ENCODE data around the gene CMSS1. TPM values are rescaled to one million over a fixed set of nuclear protein-coding genes. Genes with fewer than 3 reads are reported as not detected.

Gene CMSS1
- total RNA-seq, 1 experiment from 2014 or later: 86.3 TPM

DNA sequence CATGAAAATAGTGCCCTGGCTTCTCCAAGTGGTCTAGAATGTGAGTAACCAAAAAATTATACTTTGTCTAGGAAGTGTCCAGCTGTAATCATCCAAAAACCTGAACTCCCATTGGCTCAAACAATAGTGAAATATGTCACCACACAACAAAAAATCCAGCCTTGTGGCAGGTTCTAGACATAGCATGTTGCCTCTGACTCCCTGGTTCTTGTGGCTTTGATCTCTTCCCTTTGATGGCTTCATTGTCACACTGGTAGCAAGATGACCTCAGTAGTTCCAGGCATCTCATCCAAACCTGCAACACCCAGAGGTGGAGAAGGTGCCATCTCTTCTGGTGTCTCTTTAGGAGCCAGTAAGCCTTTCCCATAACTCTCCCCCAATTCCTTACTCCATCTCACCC, 74.7 kb downstream of the CMSS1 start:
- no peak overlapping the region for H3K27ac ChIP-seq (ENCODE audit: low read length)
- POLR2A ChIA-PET: no interaction called here
- H3K36me3 ChIP-seq (ENCODE audit: control insufficient read depth, insufficient read depth, low read length): no peaks in the 10 kb centered on the region
- in situ Hi-C loops (cut with HindIII; ENCODE audit: low pct_unique_long_range_greater_than_20kb, low sequenced_read_pairs): no loop called here
- H3K4me1 ChIP-seq (ENCODE audit: control insufficient read depth, insufficient read depth, low read length): peaks cover 10% of the 10 kb centered on the region
- TF ChIP-seq, protein P1, sequence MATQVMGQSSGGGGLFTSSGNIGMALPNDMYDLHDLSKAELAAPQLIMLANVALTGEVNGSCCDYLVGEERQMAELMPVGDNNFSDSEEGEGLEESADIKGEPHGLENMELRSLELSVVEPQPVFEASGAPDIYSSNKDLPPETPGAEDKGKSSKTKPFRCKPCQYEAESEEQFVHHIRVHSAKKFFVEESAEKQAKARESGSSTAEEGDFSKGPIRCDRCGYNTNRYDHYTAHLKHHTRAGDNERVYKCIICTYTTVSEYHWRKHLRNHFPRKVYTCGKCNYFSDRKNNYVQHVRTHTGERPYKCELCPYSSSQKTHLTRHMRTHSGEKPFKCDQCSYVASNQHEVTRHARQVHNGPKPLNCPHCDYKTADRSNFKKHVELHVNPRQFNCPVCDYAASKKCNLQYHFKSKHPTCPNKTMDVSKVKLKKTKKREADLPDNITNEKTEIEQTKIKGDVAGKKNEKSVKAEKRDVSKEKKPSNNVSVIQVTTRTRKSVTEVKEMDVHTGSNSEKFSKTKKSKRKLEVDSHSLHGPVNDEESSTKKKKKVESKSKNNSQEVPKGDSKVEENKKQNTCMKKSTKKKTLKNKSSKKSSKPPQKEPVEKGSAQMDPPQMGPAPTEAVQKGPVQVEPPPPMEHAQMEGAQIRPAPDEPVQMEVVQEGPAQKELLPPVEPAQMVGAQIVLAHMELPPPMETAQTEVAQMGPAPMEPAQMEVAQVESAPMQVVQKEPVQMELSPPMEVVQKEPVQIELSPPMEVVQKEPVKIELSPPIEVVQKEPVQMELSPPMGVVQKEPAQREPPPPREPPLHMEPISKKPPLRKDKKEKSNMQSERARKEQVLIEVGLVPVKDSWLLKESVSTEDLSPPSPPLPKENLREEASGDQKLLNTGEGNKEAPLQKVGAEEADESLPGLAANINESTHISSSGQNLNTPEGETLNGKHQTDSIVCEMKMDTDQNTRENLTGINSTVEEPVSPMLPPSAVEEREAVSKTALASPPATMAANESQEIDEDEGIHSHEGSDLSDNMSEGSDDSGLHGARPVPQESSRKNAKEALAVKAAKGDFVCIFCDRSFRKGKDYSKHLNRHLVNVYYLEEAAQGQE (IDR thresholded peaks at IDR 0.05; ENCODE audit: insufficient read depth in 1 of 2, low read depth in 2 of 2, low read length in 1 of 2): no peak
- TF ChIP-seq POLR2AphosphoS5 (IDR thresholded peaks at IDR 0.05; ENCODE audit: low read depth, low read length) (no peak), TCF7L2 (IDR thresholded peaks at IDR 0.05; ENCODE audit: low read depth, low read length) (no peak), SIN3A (IDR thresholded peaks at IDR 0.05; ENCODE audit: borderline replicate concordance, insufficient read depth, low read depth, low read length) (no peak)
- TF ChIP-seq, protein P2, sequence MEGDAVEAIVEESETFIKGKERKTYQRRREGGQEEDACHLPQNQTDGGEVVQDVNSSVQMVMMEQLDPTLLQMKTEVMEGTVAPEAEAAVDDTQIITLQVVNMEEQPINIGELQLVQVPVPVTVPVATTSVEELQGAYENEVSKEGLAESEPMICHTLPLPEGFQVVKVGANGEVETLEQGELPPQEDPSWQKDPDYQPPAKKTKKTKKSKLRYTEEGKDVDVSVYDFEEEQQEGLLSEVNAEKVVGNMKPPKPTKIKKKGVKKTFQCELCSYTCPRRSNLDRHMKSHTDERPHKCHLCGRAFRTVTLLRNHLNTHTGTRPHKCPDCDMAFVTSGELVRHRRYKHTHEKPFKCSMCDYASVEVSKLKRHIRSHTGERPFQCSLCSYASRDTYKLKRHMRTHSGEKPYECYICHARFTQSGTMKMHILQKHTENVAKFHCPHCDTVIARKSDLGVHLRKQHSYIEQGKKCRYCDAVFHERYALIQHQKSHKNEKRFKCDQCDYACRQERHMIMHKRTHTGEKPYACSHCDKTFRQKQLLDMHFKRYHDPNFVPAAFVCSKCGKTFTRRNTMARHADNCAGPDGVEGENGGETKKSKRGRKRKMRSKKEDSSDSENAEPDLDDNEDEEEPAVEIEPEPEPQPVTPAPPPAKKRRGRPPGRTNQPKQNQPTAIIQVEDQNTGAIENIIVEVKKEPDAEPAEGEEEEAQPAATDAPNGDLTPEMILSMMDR (IDR thresholded peaks at IDR 0.05): no peak; the same call in 1 of the 2 replicates
- CTCF ChIA-PET: interaction anchor here (0.5 kb wide), 1 partner anchor 64 kb away, joined by 4 read pairs; no protein-coding TSS in a partner anchor
- no peak for DNase-seq (ENCODE audit: low read depth, low spot score)
- intact Hi-C loops (cut with micrococcal nuclease; ENCODE audit: unreplicated experiment): no loop called here
- no peaks in the 10 kb centered on the region for H3K9me3 ChIP-seq (ENCODE audit: control insufficient read depth, insufficient read depth, low read depth, low read length)
- no peak overlapping the region for H3K4me3 ChIP-seq (ENCODE audit: low read depth in 2 of 2, low read length in 2 of 2)
- ATAC-seq: no peak
- no peaks in the 10 kb centered on the region for H3K27me3 ChIP-seq (ENCODE audit: control insufficient read depth, insufficient read depth, low read length)
- BruUV-seq (replicated peaks): no TSS peak

DNA sequence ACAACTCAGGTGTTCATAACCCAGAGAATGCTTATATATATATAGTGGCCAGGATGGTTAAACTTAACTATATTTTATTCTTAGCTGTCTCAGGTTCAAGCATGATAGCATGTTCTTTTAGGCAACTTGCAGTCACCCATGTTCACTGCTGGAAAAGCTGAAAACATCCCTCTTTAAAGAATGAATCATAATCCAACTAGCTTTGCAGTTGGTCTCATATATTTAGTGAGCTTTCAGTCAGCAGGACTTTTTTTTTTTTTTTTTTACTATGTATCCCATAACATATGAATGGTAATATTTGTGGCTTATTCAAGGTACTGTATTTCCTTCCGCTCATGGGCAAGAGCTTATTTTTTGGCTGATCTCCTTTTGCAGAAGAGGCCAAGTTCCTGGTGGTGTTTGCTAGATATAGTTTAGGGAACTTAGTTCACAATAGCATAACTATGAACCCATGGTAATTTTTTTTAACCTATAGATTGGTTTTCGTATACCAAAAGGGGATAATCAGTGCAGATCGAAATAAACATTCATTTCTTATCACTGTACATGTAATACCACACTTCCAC, 77.6 kb downstream of the CMSS1 start:
- TF ChIP-seq SIN3A (IDR thresholded peaks at IDR 0.05; ENCODE audit: borderline replicate concordance, insufficient read depth, low read depth, low read length) (no peak), POLR2AphosphoS5 (IDR thresholded peaks at IDR 0.05; ENCODE audit: low read depth, low read length) (no peak), TCF7L2 (IDR thresholded peaks at IDR 0.05; ENCODE audit: low read depth, low read length) (no peak)
- TF ChIP-seq, protein P2 (IDR thresholded peaks at IDR 0.05): no peak
- TF ChIP-seq, protein P1 (IDR thresholded peaks at IDR 0.05; ENCODE audit: insufficient read depth in 1 of 2, low read depth in 2 of 2, low read length in 1 of 2): no peak
- ATAC-seq (no peak), DNase-seq (ENCODE audit: low read depth, low spot score) (no peak)
- Histone ChIP-seq H3K4me3 (ENCODE audit: low read depth in 2 of 2, low read length in 2 of 2) (no peak overlapping the region), H3K27ac (ENCODE audit: low read length) (peak overlapping the region; percentile 40; the same call in 1 of the 2 replicates), H3K4me1 (ENCODE audit: control insufficient read depth, insufficient read depth, low read length) (peaks cover 10% of the 10 kb centered on the region), H3K27me3 (ENCODE audit: control insufficient read depth, insufficient read depth, low read length) (no peaks in the 10 kb centered on the region), H3K36me3 (ENCODE audit: control insufficient read depth, insufficient read depth, low read length) (no peaks in the 10 kb centered on the region), H3K9me3 (ENCODE audit: control insufficient read depth, insufficient read depth, low read depth, low read length) (no peaks in the 10 kb centered on the region)
- in situ Hi-C loops (cut with HindIII; ENCODE audit: low pct_unique_long_range_greater_than_20kb, low sequenced_read_pairs): no loop called here
- ChIA-PET POLR2A (no interaction called here), CTCF (interaction anchor here (0.6 kb wide), 2 partner anchors 320 to 1359 kb away, joined by 3 to 5 read pairs; no protein-coding TSS in a partner anchor)
- intact Hi-C loops (cut with micrococcal nuclease; ENCODE audit: unreplicated experiment): no loop called here
- no TSS peak for BruUV-seq (replicated peaks)
